HG03442 (cell line): ENCODE results near the gene SLC7A1.

ENCODE experiments used
- ATAC-seq: cut with Tn5 transposase; IDR thresholded peaks from one replicate; pipeline ENCODE4 v1.9.1; 2021; ENCODE audit warnings: mild to moderate bottlenecking, moderate library complexity; ENCODE audit not compliant: unreplicated experiment

SLC7A1 gene

GRCh38 chr13:29471551-29471950, 123.9 kb downstream of the SLC7A1 start:
- no peak for ATAC-seq

- ATAC-seq: no peak
Observed at GRCh38 chr13:29465741-29466293, 129.7 kb downstream of the SLC7A1 start.

DNA sequence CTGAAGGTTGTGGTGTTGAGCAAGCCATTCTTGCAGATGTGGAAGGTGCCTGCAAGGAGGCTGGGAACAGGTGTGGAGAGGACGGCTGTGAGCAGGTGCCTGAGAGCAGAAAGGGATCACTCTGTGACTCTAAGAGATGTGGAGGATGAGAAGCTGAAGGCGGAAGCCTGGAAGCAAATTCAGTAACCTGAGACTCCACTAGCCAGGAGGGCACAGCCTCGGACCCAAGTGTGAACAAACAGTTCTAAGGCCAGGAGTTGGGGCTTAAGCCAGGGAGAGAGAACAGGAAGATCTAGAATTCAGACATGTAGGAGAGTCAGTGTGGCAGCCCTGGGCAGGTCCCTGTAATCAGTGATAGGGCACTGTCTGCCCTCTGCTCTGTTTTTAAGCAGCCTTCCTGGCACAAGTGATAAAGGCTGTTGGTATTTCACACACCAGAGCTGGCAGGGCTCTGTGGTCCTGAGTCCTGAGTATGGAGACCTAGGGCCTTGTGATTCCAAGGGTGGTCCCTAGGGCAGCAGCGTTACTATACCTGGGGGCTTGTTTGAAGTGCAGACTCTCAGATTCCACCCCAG, 131.3 kb downstream of the SLC7A1 start:
- no peak for ATAC-seq

- ATAC-seq: no peak
Observed at GRCh38 chr13:29459813-29460355, 135.6 kb downstream of the SLC7A1 start.
